ENCODE measurements around the gene SLC50A1.

SLC50A1 gene

GRCh38 chr1:155186794-155187455 is 51.3 kb downstream of the SLC50A1 start:
- no peak for DNase-seq

GRCh38 chr1:155187456-155187891 is 51.8 kb downstream of the SLC50A1 start:
- no peak for DNase-seq

- no peak for DNase-seq
These were observed 52.6 kb downstream of the SLC50A1 start for GRCh38 chr1:155188268-155188667.

All from suppressor macrophage treated with lipopolysaccharide for 4 hours (primary cell).